HG03196 (cell line): Measurements from ENCODE around the gene CGB7.

Experiments used
- ATAC-seq: cut with Tn5 transposase; IDR thresholded peaks from one replicate; pipeline ENCODE4 v1.9.1; 2021; ENCODE audit not compliant: unreplicated experiment

Gene CGB7

DNA sequence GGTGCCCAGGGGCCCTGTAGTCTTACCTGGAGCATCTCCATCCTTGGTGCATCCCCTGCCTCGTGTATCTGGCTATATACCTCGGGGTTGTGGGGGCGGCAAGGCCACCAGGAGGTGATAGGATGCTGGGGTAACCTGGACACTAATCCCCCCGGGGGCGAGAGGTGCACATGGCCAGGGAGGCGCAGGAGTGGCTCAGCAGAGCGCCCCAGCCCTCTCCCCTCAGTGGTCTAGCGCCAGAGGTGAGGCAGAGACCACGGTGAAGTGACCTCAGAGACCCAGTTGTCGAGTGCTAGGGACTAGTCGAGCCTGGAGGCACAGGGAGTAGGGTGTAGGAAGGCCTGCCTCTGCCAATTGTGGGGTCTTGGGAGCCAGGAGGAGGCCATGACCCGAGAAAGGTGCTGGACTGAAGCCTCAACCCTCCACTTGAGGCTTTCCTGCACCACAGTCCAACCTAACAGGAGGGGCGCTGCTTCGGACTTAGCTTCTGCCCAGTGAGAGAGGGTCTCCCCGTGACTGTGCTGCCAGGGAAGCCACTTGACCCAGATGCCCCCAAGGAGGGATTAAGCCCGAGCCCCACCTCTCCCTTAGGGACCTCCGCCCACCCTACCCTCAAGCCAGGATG is 40.4 kb downstream of the CGB7 start, which contains the start of gene LHB:
Gene LHB, minus strand, starts transcription at position 51 of the 625 bp plus-strand sequence. Its CDS starts 10 bp downstream, at position 41.
- ATAC-seq: no peak

DNA sequence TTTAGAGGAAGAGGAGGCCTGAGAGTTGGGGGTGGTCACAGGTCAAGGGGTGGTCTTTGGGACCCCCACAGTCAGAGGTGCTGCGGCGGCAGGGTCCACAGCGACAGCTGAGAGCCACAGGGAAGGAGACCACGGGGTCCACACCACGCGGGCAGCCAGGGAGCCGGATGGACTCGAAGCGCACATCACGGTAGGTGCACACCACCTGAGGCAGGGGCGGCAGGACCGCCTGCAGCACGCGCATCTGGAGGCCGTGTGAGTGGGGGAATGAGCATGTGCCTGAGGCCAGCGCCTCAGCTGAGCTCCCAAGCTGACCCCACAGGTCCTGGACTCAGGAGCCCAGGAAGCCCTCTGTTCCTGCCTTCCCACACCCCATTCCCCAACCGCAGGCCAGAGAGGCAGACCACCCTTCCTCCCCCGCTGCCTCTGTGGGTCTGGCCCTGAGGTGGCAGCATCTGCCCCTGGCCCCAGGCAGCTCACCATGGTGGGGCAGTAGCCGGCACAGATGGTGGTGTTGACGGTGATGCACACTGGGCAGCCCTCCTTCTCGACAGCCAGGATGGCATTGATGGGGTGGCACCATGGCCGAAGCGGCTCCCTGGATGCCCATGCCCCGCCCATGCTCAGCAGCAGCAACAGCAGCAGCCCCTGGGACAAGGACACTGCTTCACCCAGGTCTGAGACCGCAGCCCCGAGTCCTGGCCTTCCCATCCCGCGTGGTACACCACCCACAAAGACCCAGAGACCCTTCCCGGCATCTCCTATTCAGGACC is 41.3 kb downstream of the CGB7 start:
- ATAC-seq: no peak

DNA sequence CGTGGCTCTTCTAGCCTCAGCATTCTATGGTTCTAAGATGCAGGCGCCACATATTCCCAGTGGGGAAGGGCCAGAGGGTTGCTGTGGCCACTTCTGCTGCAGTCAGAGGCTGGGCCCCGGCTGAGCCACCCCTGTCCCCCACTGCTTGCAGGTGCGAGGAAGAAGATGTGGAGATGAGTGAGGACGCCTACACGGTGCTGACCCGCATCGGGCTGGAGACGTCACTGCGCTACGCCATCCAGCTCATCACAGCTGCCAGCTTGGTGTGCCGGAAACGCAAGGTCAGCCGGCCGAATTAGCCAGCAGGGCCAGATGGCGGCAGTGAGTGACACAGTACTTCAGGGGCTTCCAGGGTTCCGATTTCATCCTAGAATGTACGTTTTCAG is 42.7 kb downstream of the CGB7 start:
- no peak for ATAC-seq

DNA sequence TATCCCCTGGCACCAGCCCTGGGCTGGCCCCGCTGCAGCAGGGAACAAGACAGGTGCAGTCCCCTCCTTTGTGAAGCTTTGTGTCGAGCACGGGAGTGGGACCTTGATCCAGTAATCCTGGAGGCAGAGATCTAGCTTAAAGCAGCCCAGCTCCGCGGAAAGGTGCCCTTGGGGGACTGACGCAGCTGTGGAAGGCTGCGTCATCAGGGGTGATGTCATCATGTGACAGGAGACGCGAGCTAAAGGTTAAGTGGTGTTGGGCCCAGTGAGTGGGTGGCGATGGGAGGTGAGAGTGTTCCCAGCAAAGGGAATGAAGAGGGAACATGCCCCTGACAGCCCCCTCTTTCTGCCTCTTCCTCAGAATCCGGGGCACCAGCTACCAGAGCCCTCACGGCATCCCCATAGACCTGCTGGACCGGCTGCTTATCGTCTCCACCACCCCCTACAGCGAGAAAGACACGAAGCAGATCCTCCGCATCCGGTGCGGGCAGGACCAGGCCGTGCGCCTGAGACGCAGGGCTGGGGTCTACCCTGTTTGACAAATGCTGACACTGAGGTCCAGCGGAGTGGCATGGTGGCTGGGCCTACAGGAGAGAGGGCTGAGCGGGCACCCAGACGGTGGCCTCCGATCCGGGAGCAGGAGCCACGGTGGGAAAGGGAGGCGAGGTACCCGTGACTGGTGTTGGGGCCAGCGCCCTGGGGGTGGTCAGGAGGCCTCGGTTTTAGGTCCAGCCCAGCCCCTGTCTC is 43.3 kb downstream of the CGB7 start:
- no peak for ATAC-seq

DNA sequence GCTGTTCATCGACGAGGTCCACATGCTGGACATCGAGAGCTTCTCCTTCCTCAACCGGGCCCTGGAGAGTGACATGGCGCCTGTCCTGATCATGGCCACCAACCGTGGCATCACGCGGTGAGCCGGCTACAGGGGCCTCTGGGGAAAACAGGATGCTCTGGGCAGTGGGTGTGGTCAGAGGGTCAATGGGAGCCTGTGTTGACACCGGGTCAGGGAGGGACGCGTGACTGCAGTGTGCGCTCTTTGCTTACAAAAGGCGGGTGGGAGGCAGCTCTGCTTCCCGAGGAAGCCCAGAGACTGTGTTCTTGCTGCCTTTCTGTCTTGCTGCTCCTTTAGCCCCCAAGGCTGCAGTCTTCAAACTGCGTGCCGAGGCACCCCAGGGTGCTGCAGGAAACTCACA is 46.4 kb downstream of the CGB7 start:
- no peak for ATAC-seq

DNA sequence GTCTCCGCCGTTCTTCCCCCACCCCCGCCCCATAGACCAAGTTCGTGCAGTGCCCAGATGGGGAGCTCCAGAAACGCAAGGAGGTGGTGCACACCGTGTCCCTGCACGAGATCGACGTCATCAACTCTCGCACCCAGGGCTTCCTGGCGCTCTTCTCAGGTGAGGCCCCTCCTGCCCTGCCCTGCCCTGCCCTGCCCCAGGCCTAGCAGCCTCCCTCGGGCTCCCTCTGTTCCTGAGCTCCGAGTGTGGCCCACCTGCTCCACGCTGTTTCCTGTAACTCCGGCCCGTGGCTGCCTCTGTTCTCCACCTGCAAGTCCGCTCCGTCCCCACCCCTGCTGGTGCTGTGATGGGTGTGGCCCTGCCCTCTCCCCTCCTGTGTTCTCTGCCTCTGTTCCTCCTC is 47.1 kb downstream of the CGB7 start:
- no peak for ATAC-seq

DNA sequence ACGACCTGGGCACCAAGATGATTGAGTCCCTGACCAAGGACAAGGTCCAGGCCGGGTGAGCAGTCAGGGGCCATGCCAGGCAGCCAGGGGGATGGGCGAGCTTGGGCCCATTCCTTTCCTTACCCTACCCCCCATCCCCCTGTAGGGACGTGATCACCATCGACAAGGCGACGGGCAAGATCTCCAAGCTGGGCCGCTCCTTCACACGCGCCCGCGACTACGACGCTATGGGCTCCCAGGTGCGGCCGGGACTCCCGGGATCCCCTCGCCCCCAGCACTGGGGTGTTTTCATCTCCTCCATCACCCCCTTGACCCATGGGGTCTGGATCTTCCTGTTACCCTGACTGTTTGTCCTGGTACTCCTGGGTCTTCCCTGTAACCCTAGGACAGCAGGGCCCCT is 47.7 kb downstream of the CGB7 start:
- ATAC-seq: no peak

DNA sequence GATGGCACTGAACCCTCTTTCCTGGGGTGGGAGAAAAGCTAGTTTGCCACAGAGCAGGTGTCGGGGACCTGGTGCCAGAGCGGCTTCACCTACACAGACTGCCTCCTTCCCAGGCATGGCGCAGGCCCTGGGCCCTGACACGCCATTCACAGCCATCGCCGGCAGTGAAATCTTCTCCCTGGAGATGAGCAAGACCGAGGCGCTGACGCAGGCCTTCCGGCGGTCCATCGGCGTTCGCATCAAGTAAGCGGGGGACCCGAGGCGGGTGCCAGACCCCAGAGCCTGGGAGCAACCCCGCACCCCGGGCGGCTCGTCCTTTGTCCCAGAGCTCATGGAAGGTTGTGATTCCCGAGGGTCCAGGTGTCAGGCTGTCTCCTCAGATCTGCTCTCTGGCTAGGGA is 50.6 kb downstream of the CGB7 start:
- ATAC-seq: no peak

DNA sequence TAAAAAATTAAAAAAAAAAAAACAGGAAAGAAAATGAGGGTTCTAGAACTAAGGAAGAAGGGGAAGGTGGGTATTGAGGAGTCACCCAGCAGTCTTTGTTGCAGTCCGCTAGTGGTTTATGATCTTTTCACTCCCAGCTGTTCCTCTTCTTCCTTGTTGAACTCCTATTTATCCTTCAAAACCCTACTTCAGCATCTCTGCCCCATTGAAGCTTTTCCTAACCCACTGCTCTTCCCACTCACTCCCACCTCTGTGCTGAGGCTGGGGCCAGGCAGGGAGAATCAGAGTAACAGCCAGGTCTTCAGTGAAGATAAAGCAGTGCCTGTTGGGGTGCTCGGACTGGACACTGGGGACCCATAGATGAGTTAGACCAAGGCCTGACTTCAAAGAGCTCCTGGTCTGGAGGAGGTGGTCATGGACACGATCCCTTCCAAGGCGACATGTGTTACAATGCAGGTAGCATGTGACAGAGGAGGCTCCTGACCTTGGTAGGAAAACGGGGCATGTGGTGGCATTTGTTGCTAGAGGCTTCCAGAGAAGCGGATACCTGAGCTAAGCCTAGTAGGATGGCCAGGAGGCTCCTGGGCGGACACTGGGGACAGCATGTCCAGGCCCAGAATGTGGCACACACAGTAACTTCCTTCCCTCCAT is 52.5 kb downstream of the CGB7 start:
- no peak for ATAC-seq
